Upper lobe of left lung (tissue), 4 donors: ENCODE data around the gene SLC35F3.

Source experiments
- CTCF ChIP-seq, 6 experiments: fragments of 450-650 bp in 4 of 6; fragments of 200-600 bp in 2 of 6; sonication (generic) in 2 of 6; IDR thresholded peaks; one replicate each; pipeline ENCODE4 v1.5.1; 2016 to 2019; ENCODE audit warnings: antibody characterized with exemption in 6 of 6
- POLR2AphosphoS5 ChIP-seq, 2 donors: sonication (generic); formaldehyde crosslinking; IDR thresholded peaks; one replicate each; pipeline ENCODE4 v1.5.1; 2017; ENCODE audit warnings: antibody characterized with exemption in 2 of 2

DNA sequence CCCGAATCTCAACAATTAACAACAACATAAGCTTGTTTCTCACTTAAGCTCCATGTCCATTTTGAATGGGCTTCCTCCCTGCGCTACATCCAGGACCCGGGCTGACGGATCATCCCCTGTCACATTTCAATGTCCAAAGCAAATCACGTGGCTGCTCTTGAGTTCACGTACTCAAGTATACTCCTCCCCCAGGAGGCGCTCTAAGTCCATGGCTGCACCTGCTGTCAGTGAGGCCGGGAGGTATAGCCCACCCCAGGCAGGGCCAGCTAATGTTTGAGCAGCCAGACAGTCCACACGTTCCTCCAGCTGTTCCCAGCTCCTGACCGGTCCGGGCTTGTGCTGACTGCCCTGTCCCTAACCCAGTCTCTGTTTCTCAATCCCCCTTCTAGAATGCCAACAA is 220.8 kb downstream of the SLC35F3 start:
- peak in 1 of 6 experiments; percentile 26 for TF ChIP-seq CTCF (IDR thresholded peaks at IDR 0.05)
- no peak for TF ChIP-seq POLR2AphosphoS5 (IDR thresholded peaks at IDR 0.05)
